Keratinocyte (primary cell): ENCODE data around the gene SPTLC3. TPM values are rescaled to one million over a fixed set of nuclear protein-coding genes. Genes with fewer than 3 reads are reported as not detected.

Experiments
- DNase-seq: peaks from one replicate; pipeline ENCODE4 v3.0.0-alpha.2; 2011; ENCODE audit warnings: low read depth, missing footprints, low spot score
- FAIRE-seq: peaks from 2 replicates; lab custom pipeline; 2011; peaks lifted over from hg19 to GRCh38; lab: Jason Lieb, UNC
- H2AFZ ChIP-seq: 2 replicates; pipeline ENCODE4 v1.6.0; 2012; ENCODE audit warnings: low read length, control low read depth, inconsistent platforms; ENCODE audit not compliant: control insufficient read depth
- H3K27ac ChIP-seq: 2 replicates; pipeline ENCODE4 v1.5.1; 2011; ENCODE audit warnings: low read length; ENCODE audit not compliant: control insufficient read depth, insufficient read depth
- H3K27me3 ChIP-seq: 3 replicates; pipeline ENCODE4 v1.6.0; 2011; ENCODE audit warnings: low read length; ENCODE audit not compliant: control insufficient read depth, insufficient read depth; ENCODE audit errors: extremely low read depth
- H3K36me3 ChIP-seq, 2 experiments: 2 replicates in 1 of 2; 3 replicates in 1 of 2; pipeline ENCODE4 v1.5.1; 2011; ENCODE audit warnings: low read length in 2 of 2, mild to moderate bottlenecking in 1 of 2; ENCODE audit not compliant: control insufficient read depth in 2 of 2, insufficient read depth in 2 of 2; ENCODE audit errors: extremely low read depth in 1 of 2
- H3K4me1 ChIP-seq: 3 replicates; pipeline ENCODE4 v1.5.1; 2011; ENCODE audit warnings: low read length; ENCODE audit not compliant: control insufficient read depth, insufficient read depth; ENCODE audit errors: extremely low read depth
- H3K4me2 ChIP-seq: 3 replicates; pipeline ENCODE4 v1.6.0; 2011; ENCODE audit warnings: low read depth, low read length; ENCODE audit not compliant: control insufficient read depth, insufficient read depth; ENCODE audit errors: extremely low read depth
- H3K4me3 ChIP-seq, 3 experiments: fragments of 200-600 bp in 1 of 3; sonication (generic) in 1 of 3; 2 replicates in 2 of 3; 3 replicates in 1 of 3; pipeline ENCODE4 v1.5.1; 2011 to 2016; ENCODE audit warnings: low read length in 3 of 3, mild to moderate bottlenecking in 3 of 3, control low read depth in 2 of 3, inconsistent platforms in 1 of 3, low read depth in 1 of 3, mixed read lengths in 1 of 3, mixed run types in 1 of 3, moderate library complexity in 1 of 3; ENCODE audit not compliant: control insufficient read depth in 2 of 3, insufficient read depth in 2 of 3; ENCODE audit errors: extremely low read depth in 1 of 3
- H3K79me2 ChIP-seq: 2 replicates; pipeline ENCODE4 v1.6.0; 2012; ENCODE audit warnings: low read length; ENCODE audit not compliant: control insufficient read depth, insufficient read depth
- H3K9ac ChIP-seq: 3 replicates; pipeline ENCODE4 v1.6.0; 2011; ENCODE audit warnings: low read length; ENCODE audit not compliant: control insufficient read depth, insufficient read depth; ENCODE audit errors: extremely low read depth
- H3K9me1 ChIP-seq: 3 replicates; pipeline ENCODE4 v1.6.0; 2011; ENCODE audit warnings: low read length; ENCODE audit not compliant: control insufficient read depth, insufficient read depth; ENCODE audit errors: extremely low read depth
- H3K9me3 ChIP-seq: 2 replicates; pipeline ENCODE4 v1.5.1; 2012; ENCODE audit warnings: low read depth, low read length; ENCODE audit not compliant: control insufficient read depth
- H4K20me1 ChIP-seq: 3 replicates; pipeline ENCODE4 v1.6.0; 2011; ENCODE audit warnings: low read length; ENCODE audit not compliant: control insufficient read depth, insufficient read depth; ENCODE audit errors: extremely low read depth
- CTCF ChIP-seq, 3 experiments: IDR thresholded peaks in 1 of 3; conservative IDR thresholded peaks in 1 of 3; optimal IDR thresholded peaks in 1 of 3; 2 replicates in 2 of 3; 3 replicates in 1 of 3; pipeline versions ENCODE3 to v1.5.1; 2011; ENCODE audit warnings: low read length in 3 of 3, mild to moderate bottlenecking in 3 of 3, moderate library complexity in 2 of 3, control low read depth in 1 of 3, inconsistent platforms in 1 of 3; ENCODE audit not compliant: insufficient read depth in 2 of 3; ENCODE audit errors: extremely low read depth in 1 of 3
- EZH2 ChIP-seq: IDR thresholded peaks from one replicate; pipeline ENCODE4 v1.6.1; 2012; ENCODE audit warnings: inconsistent platforms, mild to moderate bottlenecking, low read length, moderate library complexity
- dilution Hi-C: fragments of 300-500 bp; cut with MboI; formaldehyde crosslinking; loops from one replicate; pipeline ENCODE4 v1.7.0; 2020; ENCODE audit warnings: low sequenced_read_pairs; ENCODE audit not compliant: extremely low pct_ligation_motif_present
- polyA plus RNA-seq, 5 experiments: library from polyadenylated mRNA; depleted of rRNA in 3 of 5; stranded (reverse) in 3 of 5; stranded (forward) in 1 of 5; unstranded in 1 of 5; fragments of >200 nt; gene quantifications; 1 replicate in 1 of 5; 2 replicates in 3 of 5; 3 replicates in 1 of 5; pipeline versions ENCODE4 v1.2.1 to v1.2.3, GENCODE V29; 2011 to 2012; ENCODE audit warnings: missing spikeins in 2 of 5, low read depth in 1 of 5, low replicate concordance in 1 of 5

Gene SPTLC3
- polyA plus RNA-seq, 1 donor (not counting 4 experiments of a cell fraction or from before 2014, with no cell fraction given), result 11.4 TPM

- TF ChIP-seq CTCF (optimal IDR thresholded peaks at IDR 0.05 in 1 of 3, IDR thresholded peaks at IDR 0.05 in 1 of 3, conservative IDR thresholded peaks at IDR 0.05 in 1 of 3; ENCODE audit: extremely low read depth in 1 of 3, insufficient read depth in 2 of 3, low read length in 3 of 3) (no peak), EZH2 (no peak)
- FAIRE-seq, result no peak
- dilution Hi-C loops, result no loop called here
- H3K9ac ChIP-seq, result no peak overlapping the region
- no peak overlapping the region for H3K4me3 ChIP-seq
- no peaks in the 10 kb centered on the region for H3K27me3 ChIP-seq
- no peaks in the 10 kb centered on the region for H3K9me3 ChIP-seq
- H3K9me1 ChIP-seq, result no peaks in the 10 kb centered on the region
- no peaks in the 10 kb centered on the region for H4K20me1 ChIP-seq
- no peaks in the 10 kb centered on the region for H3K36me3 ChIP-seq
- H3K4me2 ChIP-seq, result no peak overlapping the region
- DNase-seq, result no peak
- H3K79me2 ChIP-seq, result no peaks in the 10 kb centered on the region
- no peak overlapping the region for H2AFZ ChIP-seq
- no peak overlapping the region for H3K27ac ChIP-seq
- H3K4me1 ChIP-seq, result peaks cover 6% of the 10 kb centered on the region
These were observed 196.7 kb downstream of the SPTLC3 start for GRCh38 chr20:13205425-13205824.

GRCh38 chr20:13205848-13206434 is 197.2 kb downstream of the SPTLC3 start:
- TF ChIP-seq EZH2 (no peak), CTCF (optimal IDR thresholded peaks at IDR 0.05 in 1 of 3, IDR thresholded peaks at IDR 0.05 in 1 of 3, conservative IDR thresholded peaks at IDR 0.05 in 1 of 3; ENCODE audit: extremely low read depth in 1 of 3, insufficient read depth in 2 of 3, low read length in 3 of 3) (peak in 1 of 3 experiments; percentile 39)
- DNase-seq (peak; percentile 15), FAIRE-seq (peak; percentile 72)
- dilution Hi-C loops, result no loop called here
- H2AFZ ChIP-seq, result no peak overlapping the region
- H3K36me3 ChIP-seq, result no peaks in the 10 kb centered on the region
- no peaks in the 10 kb centered on the region for H3K9me3 ChIP-seq
- no peaks in the 10 kb centered on the region for H3K9me1 ChIP-seq
- no peak overlapping the region for H3K4me2 ChIP-seq
- H3K4me1 ChIP-seq, result peaks cover 6% of the 10 kb centered on the region
- no peak overlapping the region for H3K27ac ChIP-seq
- H4K20me1 ChIP-seq, result no peaks in the 10 kb centered on the region
- no peaks in the 10 kb centered on the region for H3K27me3 ChIP-seq
- no peak overlapping the region for H3K9ac ChIP-seq
- no peak overlapping the region for H3K4me3 ChIP-seq
- H3K79me2 ChIP-seq, result no peaks in the 10 kb centered on the region
